Spleen (tissue), 11 donors: Measurements from ENCODE around the gene TMC8. TPM values are rescaled to one million over a fixed set of nuclear protein-coding genes. Genes with fewer than 3 reads are reported as not detected.

Experiments used
- DNase-seq: peaks from one replicate; pipeline ENCODE4 v3.0.0-alpha.2; 2020
- H3K27ac ChIP-seq, 8 donors: fragments of 200-600 bp; sonication (generic) in 7 of 8; 1 replicate in 4 of 8; 2 replicates in 4 of 8; pipeline versions ENCODE4 v1.5.0 to v1.8.0; 2016 to 2021; ENCODE audit warnings: inconsistent platforms in 4 of 8, mild to moderate bottlenecking in 4 of 8, moderate library complexity in 1 of 8
- H3K27me3 ChIP-seq, 7 donors: fragments of 200-600 bp; sonication (generic) in 6 of 7; replicated peaks in 1 of 7; 1 replicate in 4 of 7; 2 replicates in 3 of 7; pipeline versions ENCODE4 v1.5.0 to v1.8.0; 2016 to 2021; ENCODE audit warnings: inconsistent platforms in 3 of 7, mild to moderate bottlenecking in 1 of 7
- H3K36me3 ChIP-seq, 6 donors: fragments of 200-600 bp; sonication (generic) in 5 of 6; 1 replicate in 4 of 6; 2 replicates in 2 of 6; pipeline versions ENCODE4 v1.5.0 to v1.8.0; 2016 to 2021; ENCODE audit warnings: inconsistent platforms in 2 of 6
- H3K4me1 ChIP-seq, 6 donors: fragments of 200-600 bp; sonication (generic) in 5 of 6; 1 replicate in 3 of 6; 2 replicates in 3 of 6; pipeline versions ENCODE4 v1.5.0 to v1.8.0; 2016 to 2021; ENCODE audit warnings: inconsistent platforms in 3 of 6
- H3K4me3 ChIP-seq, 8 donors: fragments of 200-600 bp; sonication (generic) in 7 of 8; 1 replicate in 4 of 8; 2 replicates in 4 of 8; pipeline versions ENCODE4 v1.5.0 to v1.8.0; 2016 to 2021; ENCODE audit warnings: inconsistent platforms in 4 of 8, mild to moderate bottlenecking in 4 of 8, moderate library complexity in 2 of 8
- H3K9me3 ChIP-seq, 8 donors: fragments of 200-600 bp; sonication (generic) in 7 of 8; 1 replicate in 4 of 8; 2 replicates in 4 of 8; pipeline versions ENCODE4 v1.5.0 to v1.8.0; 2016 to 2021; ENCODE audit warnings: inconsistent platforms in 4 of 8
- POLR2A ChIP-seq, 3 donors: fragments of 450-650 bp; IDR thresholded peaks; one replicate each; pipeline ENCODE4 v1.5.1; 2017; ENCODE audit warnings: antibody characterized with exemption in 3 of 3, mild to moderate bottlenecking in 1 of 3
- POLR2AphosphoS5 ChIP-seq, 3 donors: sonication (generic); formaldehyde crosslinking; IDR thresholded peaks; one replicate each; pipeline ENCODE4 v1.5.1; 2017; ENCODE audit warnings: antibody characterized with exemption in 3 of 3
- WGBS, 5 donors: extraction: QIAGEN DNeasy Blood & Tissue Kit in 3 of 5; methylation state at CpG; one replicate each; pipeline versions ENCODE4 v1.1.5 to v1.1.7; 2013 to 2018; 5-methylcytosine and 5-hydroxymethylcytosine counted together
- intact Hi-C: fragments of 100-400 bp; cut with DNase I; formaldehyde crosslinking; loops from one replicate; pipeline ENCODE4 v1.15.0; 2023; ENCODE audit warnings: low total_unique reads
- polyA plus RNA-seq, 3 donors: library from polyadenylated mRNA; stranded (reverse); fragments of 200-250 nt; gene quantifications; one replicate each; pipeline ENCODE4 v1.2.1, GENCODE V29; 2013
- total RNA-seq, 7 donors: library from RNA; depleted of rRNA in 3 of 7; stranded (reverse); fragments of >200 nt in 3 of 7; fragmentation: NEBNext Ultra II Directional in 4 of 7; extraction: Animal tissue kit (Norgen Biotek cat#: 25700) in 4 of 7; gene quantifications; one replicate each; pipeline versions ENCODE4 v1.1.0 to v1.2.1, GENCODE V29; 2016 to 2021
- TF ChIP-seq, protein P1 (sequence below), 11 experiments: fragments of 200-600 bp in 7 of 11; fragments of 450-650 bp in 4 of 11; sonication (generic) in 4 of 11; IDR thresholded peaks in 8 of 11; conservative IDR thresholded peaks in 3 of 11; 1 replicate in 7 of 11; 2 replicates in 4 of 11; pipeline versions ENCODE4 v1.4.0 to v1.8.0; 2016 to 2021; ENCODE audit warnings: antibody characterized with exemption in 11 of 11, inconsistent platforms in 4 of 11, mild to moderate bottlenecking in 1 of 11
- donor health status: healthy with polysubstance abuse.
- donor health status: DM: no; HTN: no; CAD: no; lungs with moderate emphysema.
- donor health status: DM: no; HTN: no; CAD: no.
- donor health status: Bipolar disorder and iron deficiency.
- donor health status: healthy.
- donor health status: DM: no; HTN: no; CAD: no.
- donor health status: DM: yes; HTN: yes; CAD: no.

Gene TMC8
- total and polyA plus RNA-seq, 10 donors: 103 to 222 (median 191) TPM

GRCh38 chr17:78109489-78109761 lies 21.1 kb upstream of the TMC8 start:
- no peak for DNase-seq
- Histone ChIP-seq H3K27ac (no peak overlapping the region), H3K4me3 (no peak overlapping the region), H3K4me1 (peaks cover 11 to 54% (median 23%) of the 10 kb centered on the region in 6 donors), H3K27me3 (no peaks in the 10 kb centered on the region), H3K36me3 (peaks cover 0 to 94% (median 75%) of the 10 kb centered on the region in 6 donors), H3K9me3 (no peaks in the 10 kb centered on the region)
- WGBS, 5 donors: 83 to 98% (median 93%) methylated on average over 8 to 9 of the region's 9 CpGs
- TF ChIP-seq, protein P1, sequence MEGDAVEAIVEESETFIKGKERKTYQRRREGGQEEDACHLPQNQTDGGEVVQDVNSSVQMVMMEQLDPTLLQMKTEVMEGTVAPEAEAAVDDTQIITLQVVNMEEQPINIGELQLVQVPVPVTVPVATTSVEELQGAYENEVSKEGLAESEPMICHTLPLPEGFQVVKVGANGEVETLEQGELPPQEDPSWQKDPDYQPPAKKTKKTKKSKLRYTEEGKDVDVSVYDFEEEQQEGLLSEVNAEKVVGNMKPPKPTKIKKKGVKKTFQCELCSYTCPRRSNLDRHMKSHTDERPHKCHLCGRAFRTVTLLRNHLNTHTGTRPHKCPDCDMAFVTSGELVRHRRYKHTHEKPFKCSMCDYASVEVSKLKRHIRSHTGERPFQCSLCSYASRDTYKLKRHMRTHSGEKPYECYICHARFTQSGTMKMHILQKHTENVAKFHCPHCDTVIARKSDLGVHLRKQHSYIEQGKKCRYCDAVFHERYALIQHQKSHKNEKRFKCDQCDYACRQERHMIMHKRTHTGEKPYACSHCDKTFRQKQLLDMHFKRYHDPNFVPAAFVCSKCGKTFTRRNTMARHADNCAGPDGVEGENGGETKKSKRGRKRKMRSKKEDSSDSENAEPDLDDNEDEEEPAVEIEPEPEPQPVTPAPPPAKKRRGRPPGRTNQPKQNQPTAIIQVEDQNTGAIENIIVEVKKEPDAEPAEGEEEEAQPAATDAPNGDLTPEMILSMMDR (IDR thresholded peaks at IDR 0.05 in 8 of 11, conservative IDR thresholded peaks at IDR 0.05 in 3 of 11): no peak
- TF ChIP-seq POLR2AphosphoS5 (IDR thresholded peaks at IDR 0.05): peak in 2 of 3 donors; percentile 30 to 58
- TF ChIP-seq POLR2A (IDR thresholded peaks at IDR 0.05): no peak
- intact Hi-C loops: no loop called here

DNA sequence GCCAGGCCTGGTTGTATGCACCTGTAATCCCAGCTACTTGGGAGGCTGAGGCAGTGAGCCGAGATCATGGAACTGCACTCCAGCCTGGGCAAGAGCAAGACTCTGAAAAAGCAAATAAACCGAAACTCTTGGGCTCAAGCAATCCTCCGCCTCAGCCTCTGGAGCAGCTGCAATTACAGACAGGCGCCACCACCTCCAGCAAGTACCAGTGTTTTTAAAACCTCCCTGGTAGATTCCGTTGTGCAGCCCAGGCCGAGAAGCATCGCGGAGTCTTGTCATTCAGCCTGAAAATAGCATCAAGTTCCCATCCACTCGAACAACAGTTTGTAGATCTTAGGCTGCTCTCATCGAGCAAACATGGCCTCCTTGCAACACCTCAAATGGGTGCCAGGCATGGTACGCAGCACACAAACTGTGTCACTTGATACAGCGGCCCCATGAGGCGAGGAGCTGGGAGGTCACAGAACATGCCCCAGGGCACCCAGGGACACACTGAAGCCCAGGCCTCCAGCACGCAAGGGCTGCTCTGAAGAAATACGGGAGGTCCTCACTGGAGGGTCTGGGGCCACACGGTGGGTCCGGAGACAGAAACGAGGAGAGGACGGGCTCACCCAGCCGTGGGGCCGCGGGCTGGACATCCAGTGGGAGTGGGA lies 20.1 kb upstream of the TMC8 start:
- intact Hi-C loops: loop anchor here (5.0 kb wide), 2 partner anchors 67 to 142 kb away; no protein-coding TSS in a partner anchor
- peaks cover 0 to 94% (median 79%) of the 10 kb centered on the region in 6 donors for H3K36me3 ChIP-seq
- 87 to 96% (median 91%) methylated on average over 18 to 22 of the region's 22 CpGs for WGBS, 5 donors

GRCh38 chr17:78111016-78111726 lies 19.4 kb upstream of the TMC8 start:
- no peak for DNase-seq
- TF ChIP-seq, protein P1 (IDR thresholded peaks at IDR 0.05 in 8 of 11, conservative IDR thresholded peaks at IDR 0.05 in 3 of 11): no peak
- TF ChIP-seq POLR2AphosphoS5 (IDR thresholded peaks at IDR 0.05): peak in 2 of 3 donors; percentile 46 to 64
- no peak for TF ChIP-seq POLR2A (IDR thresholded peaks at IDR 0.05)
- Histone ChIP-seq H3K27me3 (no peaks in the 10 kb centered on the region), H3K4me1 (peaks cover 11 to 68% (median 29%) of the 10 kb centered on the region in 6 donors), H3K36me3 (peaks cover 0 to 97% (median 79%) of the 10 kb centered on the region in 6 donors), H3K9me3 (no peaks in the 10 kb centered on the region), H3K4me3 (no peak overlapping the region), H3K27ac (no peak overlapping the region)
- intact Hi-C loops: loop anchor here (5.0 kb wide), 2 partner anchors 66 to 141 kb away; no protein-coding TSS in a partner anchor
- WGBS, 5 donors: 86 to 94% (median 90%) methylated on average over 14 to 19 of the region's 19 CpGs

More for the DNA sequence above, 20.1 kb upstream of the TMC8 start:
- no peaks in the 10 kb centered on the region for H3K9me3 ChIP-seq
- H3K27me3 ChIP-seq: no peaks in the 10 kb centered on the region
- no peak overlapping the region for H3K27ac ChIP-seq
- TF ChIP-seq POLR2AphosphoS5 (IDR thresholded peaks at IDR 0.05): peak in 1 of 3 donors; percentile 67
- no peak for TF ChIP-seq POLR2A (IDR thresholded peaks at IDR 0.05)
- TF ChIP-seq, protein P1 (IDR thresholded peaks at IDR 0.05 in 8 of 11, conservative IDR thresholded peaks at IDR 0.05 in 3 of 11): no peak
- no peak overlapping the region for H3K4me3 ChIP-seq
- H3K4me1 ChIP-seq: peaks cover 11 to 64% (median 29%) of the 10 kb centered on the region in 6 donors
- DNase-seq: no peak
